ENCODE measurements around the gene GRIK3. TPM values are rescaled to one million over a fixed set of nuclear protein-coding genes. Genes with fewer than 3 reads are reported as not detected.

Gene GRIK3
- polyA plus RNA-seq, 1 experiment, result not detected

- ChIA-PET POLR2A (no interaction called here), CTCF (no interaction called here)
- H3K9me3 ChIP-seq (ENCODE audit: control insufficient read depth, insufficient read depth, low read length), result peaks cover 36% of the 10 kb centered on the region
- H3K27ac ChIP-seq (ENCODE audit: low read depth, low read length), result no peak overlapping the region
- no peak for DNase-seq (ENCODE audit: low read depth, low spot score)
- no peak for TF ChIP-seq CTCF (IDR thresholded peaks at IDR 0.05; ENCODE audit: low read depth, low read length)
- H3K4me3 ChIP-seq (ENCODE audit: low read depth, low read length), result no peak overlapping the region
- no peaks in the 10 kb centered on the region for H3K27me3 ChIP-seq (ENCODE audit: control insufficient read depth, insufficient read depth, low read length)
Observed at GRCh38 chr1:36961062-36961615, 73.2 kb downstream of the GRIK3 start.

- POLR2A ChIA-PET, result no interaction called here
- H3K4me3 ChIP-seq (ENCODE audit: low read depth, low read length), result no peak overlapping the region
- DNase-seq (ENCODE audit: low read depth, low spot score), result no peak
- H3K9me3 ChIP-seq (ENCODE audit: control insufficient read depth, insufficient read depth, low read length), result peaks cover 37% of the 10 kb centered on the region
- H3K27ac ChIP-seq (ENCODE audit: low read depth, low read length), result no peak overlapping the region
- CTCF ChIA-PET, result no interaction called here
- no peaks in the 10 kb centered on the region for H3K27me3 ChIP-seq (ENCODE audit: control insufficient read depth, insufficient read depth, low read length)
- TF ChIP-seq CTCF (IDR thresholded peaks at IDR 0.05; ENCODE audit: low read depth, low read length), result no peak
Observed at GRCh38 chr1:36956570-36956969, 77.7 kb downstream of the GRIK3 start.

GRCh38 chr1:36955016-36955415, 79.3 kb downstream of the GRIK3 start:
- peaks cover 29% of the 10 kb centered on the region for H3K9me3 ChIP-seq (ENCODE audit: control insufficient read depth, insufficient read depth, low read length)
- no peak for DNase-seq (ENCODE audit: low read depth, low spot score)
- H3K27ac ChIP-seq (ENCODE audit: low read depth, low read length), result no peak overlapping the region
- no peaks in the 10 kb centered on the region for H3K27me3 ChIP-seq (ENCODE audit: control insufficient read depth, insufficient read depth, low read length)
- no peak overlapping the region for H3K4me3 ChIP-seq (ENCODE audit: low read depth, low read length)
- CTCF ChIA-PET, result no interaction called here
- TF ChIP-seq CTCF (IDR thresholded peaks at IDR 0.05; ENCODE audit: low read depth, low read length), result no peak
- POLR2A ChIA-PET, result no interaction called here

DNA sequence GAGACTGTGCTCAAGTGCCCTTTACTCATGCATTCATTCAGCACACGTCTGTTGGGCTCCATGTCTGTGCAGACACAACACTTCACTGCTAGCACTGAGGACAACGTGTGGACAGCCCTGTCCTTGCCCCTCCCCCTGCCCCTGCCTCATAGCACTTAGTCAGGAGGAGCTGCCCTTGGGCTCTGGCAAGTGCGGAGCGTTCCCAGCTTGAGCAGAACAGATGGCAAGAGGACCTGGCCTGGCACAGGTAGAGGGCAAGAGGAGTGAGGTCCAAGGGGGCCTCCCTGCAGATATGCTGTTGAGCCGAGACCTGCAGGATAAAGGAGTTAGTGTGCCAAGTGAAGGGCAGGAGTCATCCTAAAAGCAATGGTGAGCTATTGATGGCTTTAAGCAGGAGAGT, 81.3 kb downstream of the GRIK3 start:
- CTCF ChIA-PET, result no interaction called here
- no peaks in the 10 kb centered on the region for H3K27me3 ChIP-seq (ENCODE audit: control insufficient read depth, insufficient read depth, low read length)
- TF ChIP-seq CTCF (IDR thresholded peaks at IDR 0.05; ENCODE audit: low read depth, low read length), result no peak
- POLR2A ChIA-PET, result no interaction called here
- peaks cover 15% of the 10 kb centered on the region for H3K9me3 ChIP-seq (ENCODE audit: control insufficient read depth, insufficient read depth, low read length)
- no peak overlapping the region for H3K27ac ChIP-seq (ENCODE audit: low read depth, low read length)
- DNase-seq (ENCODE audit: low read depth, low spot score), result no peak
- H3K4me3 ChIP-seq (ENCODE audit: low read depth, low read length), result no peak overlapping the region

- POLR2A ChIA-PET, result no interaction called here
- no peak for DNase-seq (ENCODE audit: low read depth, low spot score)
- no peak overlapping the region for H3K27ac ChIP-seq (ENCODE audit: low read depth, low read length)
- no peak overlapping the region for H3K4me3 ChIP-seq (ENCODE audit: low read depth, low read length)
- CTCF ChIA-PET, result no interaction called here
- no peaks in the 10 kb centered on the region for H3K27me3 ChIP-seq (ENCODE audit: control insufficient read depth, insufficient read depth, low read length)
- TF ChIP-seq CTCF (IDR thresholded peaks at IDR 0.05; ENCODE audit: low read depth, low read length), result no peak
- peaks cover 7% of the 10 kb centered on the region for H3K9me3 ChIP-seq (ENCODE audit: control insufficient read depth, insufficient read depth, low read length)
Observed at GRCh38 chr1:36951761-36952160, 82.6 kb downstream of the GRIK3 start.

Data from AG04450 (cell line).